Stimulated activated CD8-positive, alpha-beta memory T cell treated with anti-CD3 and anti-CD28 coated beads, Interleukin-12 subunit alpha, Interleukin-12 subunit beta, amount 100 ng/mL, for 24 hours (primary cell): ENCODE measurements around the gene GLCCI1.
"Not testable (repeated sequence)": the region's sequence is repeated elsewhere in the genome, so short reads cannot be mapped to it uniquely, and the experiment has no call there.

Experiments
- DNase-seq: peaks from one replicate; pipeline ENCODE4 v3.0.0-alpha.2; 2020; ENCODE audit errors: extremely low read depth

Gene GLCCI1

DNA sequence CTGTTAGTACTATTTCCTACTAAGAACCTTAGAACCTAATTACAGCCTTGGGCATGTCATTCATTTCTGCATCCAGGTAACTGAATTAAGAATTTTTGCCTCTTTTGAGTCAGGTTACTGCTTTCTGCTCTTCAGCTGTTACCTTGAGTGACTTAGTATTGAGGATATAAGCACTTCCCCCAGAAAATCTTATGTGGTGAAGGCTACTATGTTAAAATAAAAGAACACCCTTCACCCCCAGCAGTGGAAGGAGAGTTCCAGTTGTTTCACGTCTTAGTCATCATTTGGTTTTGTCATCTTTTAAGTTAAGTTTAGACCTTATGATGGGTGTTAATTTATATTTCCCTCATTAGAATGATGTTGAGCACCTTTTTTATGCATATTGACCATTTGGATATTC lies 82.8 kb downstream of the GLCCI1 start:
- no peak for DNase-seq

DNA sequence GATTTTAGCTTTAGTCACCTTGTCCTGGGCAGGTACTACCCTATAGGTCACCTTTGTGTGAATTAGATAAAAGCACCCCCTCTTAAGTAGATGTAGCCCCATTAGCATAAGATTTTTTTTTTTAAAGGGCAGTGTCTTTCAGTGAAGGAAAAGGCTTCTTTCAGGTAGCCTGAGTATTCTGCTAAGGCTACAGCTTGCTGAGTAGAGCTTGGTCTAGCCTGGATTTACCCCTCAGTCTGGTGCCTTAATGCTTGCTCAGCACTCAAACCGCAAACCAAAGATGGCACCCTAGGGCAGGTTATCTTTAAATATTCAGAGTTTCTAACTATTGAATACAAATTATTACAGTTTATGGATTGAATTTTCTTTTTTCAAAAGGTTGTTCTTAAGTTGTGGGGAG lies 83.4 kb downstream of the GLCCI1 start:
- no peak for DNase-seq

DNA sequence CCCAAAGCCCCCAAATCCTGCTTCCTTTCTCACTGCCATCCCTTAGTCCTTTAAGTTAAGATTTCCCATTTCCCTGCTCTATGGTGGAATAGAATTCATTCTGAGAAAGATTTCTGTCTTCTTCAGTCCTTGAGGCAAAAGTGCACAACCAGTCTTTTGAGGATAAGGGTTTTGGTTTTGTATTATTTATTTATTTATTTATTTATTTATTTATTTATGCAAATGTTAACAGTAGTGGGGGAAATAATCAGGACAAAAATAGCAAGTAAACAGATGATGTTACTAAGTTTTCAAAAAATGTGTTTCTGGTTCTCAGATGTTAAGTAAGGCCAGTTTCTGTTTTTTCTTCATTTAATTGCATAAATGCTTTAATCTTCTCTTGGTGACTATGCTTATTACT lies 84.2 kb downstream of the GLCCI1 start:
- DNase-seq, result no peak

GRCh38 chr7:8056439-8056838 lies 87.8 kb downstream of the GLCCI1 start:
- DNase-seq, result no peak

DNA sequence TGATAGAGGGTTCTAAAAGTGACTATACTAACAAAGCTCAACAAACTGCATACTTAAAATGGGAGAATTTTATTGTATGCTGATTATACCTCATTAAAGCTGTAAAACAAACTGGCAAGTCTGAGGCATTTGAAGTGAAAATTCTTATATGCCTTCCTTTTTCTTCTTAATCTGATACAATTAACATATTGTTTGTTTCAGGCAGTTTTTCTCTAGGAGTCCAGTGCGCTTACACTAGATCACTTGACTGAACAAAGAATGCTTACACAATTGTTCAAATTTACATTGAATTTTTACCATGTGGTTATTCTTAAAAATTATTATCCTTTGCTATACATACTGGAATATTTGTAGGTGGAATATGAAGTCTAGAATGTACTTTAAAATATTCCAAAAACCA lies 89.0 kb downstream of the GLCCI1 start:
- no peak for DNase-seq

DNA sequence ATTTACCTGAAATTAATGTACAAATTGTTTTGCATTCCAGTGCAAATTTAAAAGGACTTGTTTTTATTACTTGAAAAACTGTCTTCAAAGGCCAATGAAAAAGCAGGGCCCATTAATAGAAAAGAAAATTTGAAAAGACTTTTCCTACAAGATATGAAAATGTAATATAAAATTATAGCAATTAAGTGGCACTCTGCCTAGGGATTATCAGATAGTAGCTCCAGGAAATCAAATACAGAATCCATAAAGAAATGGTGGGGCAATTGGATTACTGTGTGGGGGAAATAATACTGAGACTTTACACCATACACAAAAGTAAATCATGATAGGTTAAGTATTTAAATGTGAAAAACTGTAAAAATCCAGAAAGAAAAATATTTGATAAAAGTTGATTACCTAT lies 89.7 kb downstream of the GLCCI1 start:
- DNase-seq, result no peak

GRCh38 chr7:8058852-8059251 lies 90.3 kb downstream of the GLCCI1 start:
- no peak for DNase-seq

- no peak for DNase-seq
These were observed 91.6 kb downstream of the GLCCI1 start for GRCh38 chr7:8060241-8060640.

GRCh38 chr7:8063300-8063699 lies 94.7 kb downstream of the GLCCI1 start:
- DNase-seq, result not testable (repeated sequence)

DNA sequence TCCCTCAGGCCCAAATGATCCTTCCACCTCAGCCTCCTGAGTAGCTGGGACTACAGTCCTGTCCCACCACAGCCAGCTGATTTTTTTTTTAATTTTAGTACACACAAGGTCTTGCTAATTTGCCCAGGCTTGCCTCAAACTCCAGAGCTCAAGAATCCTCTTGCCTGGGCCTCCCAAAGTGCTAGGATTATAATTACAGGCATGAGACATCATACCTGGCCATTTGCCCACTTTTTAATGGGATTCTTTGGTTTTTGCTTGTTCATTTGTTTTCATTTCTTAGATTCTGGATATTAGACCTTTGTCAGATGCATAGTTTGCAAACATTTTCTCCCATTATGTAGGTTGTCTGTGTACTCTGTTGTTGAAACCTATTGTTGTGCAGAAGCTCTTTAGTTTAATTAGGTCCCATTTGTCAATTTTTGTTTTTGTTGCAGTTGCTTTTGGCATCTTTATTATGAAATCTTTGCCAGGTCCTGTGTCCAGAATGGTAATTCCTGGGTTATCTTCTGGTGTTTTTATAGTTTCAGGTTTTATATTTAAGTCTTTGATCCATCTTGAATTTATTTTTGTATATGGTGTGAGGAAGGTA lies 95.2 kb downstream of the GLCCI1 start:
- DNase-seq, result no peak

DNA sequence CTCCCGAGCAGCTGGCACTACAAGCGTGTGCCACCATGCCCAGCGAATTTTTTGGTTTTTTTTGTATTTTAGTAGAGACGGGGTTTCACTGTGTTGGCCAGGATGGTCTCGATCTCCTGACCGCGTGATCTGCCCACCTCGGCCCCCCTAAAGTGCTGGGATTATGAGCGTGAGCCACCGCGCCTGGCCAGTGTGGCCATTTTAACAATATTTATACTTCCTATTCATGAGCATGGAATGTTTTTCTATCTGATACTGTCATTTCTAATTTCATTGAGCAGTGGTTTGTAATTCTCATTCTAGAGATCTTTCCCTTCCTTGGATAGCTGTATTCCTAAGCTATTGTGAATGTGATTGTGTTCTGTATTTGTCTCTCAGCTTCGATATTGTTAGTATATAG lies 96.2 kb downstream of the GLCCI1 start:
- no peak for DNase-seq

- no peak for DNase-seq
These were observed 96.8 kb downstream of the GLCCI1 start for GRCh38 chr7:8065356-8065813.

DNA sequence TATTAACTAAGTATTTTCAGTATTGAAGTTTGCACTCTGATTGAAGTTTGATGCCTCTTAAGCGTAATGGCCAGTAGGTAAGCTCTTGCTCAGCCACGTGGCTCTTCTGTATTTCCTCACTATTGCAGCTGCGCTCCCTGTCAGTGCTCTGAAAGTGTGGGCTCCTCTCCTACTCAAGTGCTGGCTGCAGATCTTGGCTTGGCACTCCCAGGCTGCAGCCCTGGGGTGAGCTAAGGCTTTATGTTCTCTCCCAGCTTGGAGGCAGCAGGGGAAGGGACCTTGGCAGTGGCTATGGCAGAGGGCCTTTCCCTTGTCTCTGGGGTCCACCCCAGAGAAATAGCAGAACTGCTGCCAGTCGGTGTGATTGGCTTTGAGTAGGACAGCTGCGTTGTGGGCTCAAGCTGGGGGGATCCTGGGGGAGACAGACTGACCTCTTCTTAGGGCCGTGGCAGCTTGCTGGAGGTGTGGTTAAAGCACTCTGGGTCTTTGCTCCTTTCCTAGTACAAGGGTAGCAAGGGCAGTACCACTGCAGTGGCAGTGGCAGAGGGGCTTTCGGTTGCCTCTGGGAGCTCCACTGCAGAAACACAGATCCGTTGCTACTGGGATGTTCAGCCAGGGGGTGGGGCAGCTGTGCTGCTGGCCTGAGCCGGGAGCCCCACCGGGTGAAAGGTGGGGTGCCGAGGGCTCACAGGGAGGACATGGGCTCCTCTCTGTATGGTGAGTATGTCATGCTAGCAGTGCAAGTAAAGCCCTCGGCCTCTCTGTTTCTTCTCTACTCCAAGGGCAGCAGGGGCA lies 100.5 kb downstream of the GLCCI1 start:
- DNase-seq, result no peak

DNA sequence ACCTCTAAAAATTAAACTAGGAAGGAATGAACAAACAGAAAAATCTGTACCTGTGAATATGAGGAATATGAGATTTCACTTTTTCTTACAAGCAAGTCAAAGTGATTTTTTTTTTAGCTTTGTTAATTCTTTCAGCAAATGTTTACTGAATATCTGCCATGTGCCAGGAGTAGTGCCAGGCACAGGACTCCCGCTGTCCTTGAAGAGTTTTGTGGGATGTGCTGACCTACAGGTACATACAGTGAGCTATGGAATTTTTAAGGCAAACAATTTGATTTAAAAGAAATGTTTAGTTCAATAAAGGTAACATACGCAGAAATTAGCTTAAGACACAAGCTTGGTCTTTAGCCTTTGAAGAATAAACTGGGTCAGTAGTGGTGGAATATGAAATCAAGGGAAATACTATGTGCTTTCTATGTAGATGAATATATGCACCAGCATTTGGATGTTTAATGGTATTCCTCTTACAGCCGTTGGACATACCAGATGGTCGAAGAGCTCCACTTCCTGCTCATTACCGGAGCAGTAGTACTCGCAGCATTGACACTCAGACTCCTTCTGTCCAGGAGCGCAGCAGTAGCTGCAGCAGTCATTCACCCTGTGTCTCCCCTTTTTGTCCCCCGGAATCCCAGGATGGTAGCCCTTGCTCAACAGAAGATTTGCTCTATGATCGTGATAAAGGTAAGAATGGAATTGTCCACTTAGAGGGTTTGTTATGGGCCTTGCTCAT lies 102.0 kb downstream of the GLCCI1 start:
- DNase-seq, result no peak

DNA sequence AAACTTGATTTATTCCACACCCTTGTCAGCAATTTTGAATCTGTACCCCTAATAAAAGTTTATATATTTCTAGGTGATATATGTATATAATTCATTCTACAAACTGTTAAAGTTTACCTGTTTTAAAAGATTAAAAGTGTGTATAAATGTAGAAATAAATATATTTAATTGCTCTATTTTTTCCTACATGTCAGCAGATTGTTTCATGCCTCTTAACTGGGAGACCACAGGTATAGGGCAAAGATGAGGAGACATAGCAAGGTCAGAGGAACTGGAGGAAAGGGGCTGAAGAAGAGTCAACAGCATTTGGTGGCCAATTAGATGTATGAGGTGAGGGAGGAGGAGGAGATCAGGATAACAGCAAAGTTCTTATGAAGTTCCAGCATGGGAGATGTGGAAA lies 109.8 kb downstream of the GLCCI1 start:
- no peak for DNase-seq

DNA sequence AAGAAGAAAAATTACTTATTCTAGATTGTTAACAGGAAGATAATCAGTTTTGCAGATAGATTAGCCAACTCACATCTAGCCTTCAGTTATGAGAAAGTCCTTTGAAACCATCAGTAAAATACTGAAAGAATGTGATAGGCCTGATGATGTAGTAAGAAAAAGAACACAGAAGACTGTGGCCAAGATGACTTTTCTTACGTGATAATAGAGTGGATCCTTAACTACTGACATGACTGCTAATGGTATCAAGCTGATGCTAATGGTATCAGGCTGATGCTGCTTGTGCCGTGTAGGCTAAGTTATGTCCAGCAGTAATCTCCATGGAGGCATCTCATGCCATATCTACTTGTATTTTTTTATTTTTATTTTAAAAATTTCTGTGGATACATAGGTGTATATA lies 114.2 kb downstream of the GLCCI1 start:
- no peak for DNase-seq

- DNase-seq, result no peak
These were observed 116.2 kb downstream of the GLCCI1 start for GRCh38 chr7:8084836-8085235.

DNA sequence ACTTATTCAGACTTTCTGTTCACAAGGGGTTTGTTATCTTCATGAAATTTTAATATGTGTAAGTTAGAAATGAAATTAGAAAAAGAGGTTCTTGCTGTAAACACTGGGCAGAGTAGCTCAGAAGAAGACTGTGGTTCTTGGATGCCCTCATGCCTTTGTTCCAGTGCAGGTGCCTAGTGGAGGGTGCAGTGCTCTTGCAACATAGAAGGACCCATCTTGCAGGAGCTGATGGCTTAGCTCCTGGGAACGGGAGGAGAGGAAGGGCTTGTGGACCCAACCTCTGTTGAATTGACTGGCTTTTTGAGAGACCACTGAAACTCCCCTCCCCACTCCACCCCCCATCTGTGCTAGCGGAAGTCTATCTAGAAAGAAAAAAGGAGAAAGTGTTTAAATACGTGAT lies 116.8 kb downstream of the GLCCI1 start:
- DNase-seq, result no peak

GRCh38 chr7:8086239-8086638 lies 117.6 kb downstream of the GLCCI1 start:
- no peak for DNase-seq

DNA sequence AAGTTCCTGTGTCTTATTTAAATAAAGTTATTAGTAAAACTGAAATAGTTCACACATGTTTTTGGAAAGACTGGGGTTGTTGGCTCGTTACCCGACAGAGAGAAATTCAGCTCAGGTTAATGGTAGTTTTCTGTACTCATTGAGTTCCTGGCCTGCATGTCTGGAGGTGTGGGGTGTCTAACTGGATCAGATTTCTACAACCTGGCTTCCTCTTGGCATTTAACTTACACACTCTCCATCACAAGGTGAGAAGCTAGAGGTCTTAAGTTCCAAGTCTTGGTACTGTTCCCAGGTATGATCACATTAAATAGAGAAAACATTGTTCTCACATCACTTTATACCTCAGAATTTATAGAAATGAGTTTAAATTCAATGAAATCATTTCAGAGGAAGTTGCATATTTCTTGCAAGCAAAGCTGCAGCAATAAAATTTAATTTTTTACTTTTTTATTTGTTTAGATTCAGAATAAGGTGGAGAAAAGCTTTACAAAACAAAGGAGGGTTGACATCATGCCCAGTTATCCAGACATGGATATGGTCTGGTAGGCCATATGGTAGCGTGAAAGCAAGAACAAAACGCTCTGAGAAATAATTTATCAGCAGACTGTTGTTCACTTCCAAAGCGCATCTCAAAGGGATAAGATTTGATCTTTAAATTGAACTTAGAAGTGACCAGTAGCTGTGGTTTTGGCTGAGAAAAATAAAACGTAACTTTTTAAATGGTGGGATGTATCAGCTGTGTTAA lies 120.6 kb downstream of the GLCCI1 start:
- no peak for DNase-seq

DNA sequence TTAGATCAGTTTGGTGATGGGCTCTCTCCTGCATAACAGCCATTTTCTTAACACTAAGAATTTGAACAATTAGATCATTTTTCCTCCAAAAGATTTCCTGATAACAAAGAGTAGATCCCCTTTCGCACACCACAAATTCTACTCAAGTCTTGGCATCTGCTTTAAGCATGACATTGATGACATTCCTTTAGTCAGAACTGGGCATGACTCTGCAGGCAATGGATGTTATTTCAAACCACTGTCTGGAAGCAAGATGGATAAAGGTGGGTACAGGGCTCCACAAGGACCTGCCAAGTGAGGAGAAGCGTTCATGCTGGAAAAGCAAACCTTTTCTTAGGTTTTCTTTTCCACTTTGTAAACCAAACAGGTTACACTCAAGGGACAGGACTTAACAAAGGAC lies 123.5 kb downstream of the GLCCI1 start:
- no peak for DNase-seq
